Ovary (tissue), 9 donors: Measurements from ENCODE around the gene CADM2. TPM values are rescaled to one million over a fixed set of nuclear protein-coding genes. Genes with fewer than 3 reads are reported as not detected.
A peak's percentile ranks its signal among the peaks of the same experiment; 100 is the strongest.

Experiments
- DNase-seq, 5 donors: peaks; one replicate each; pipeline ENCODE4 v3.0.0-alpha.2; 2019 to 2020
- H3K27ac ChIP-seq, 2 donors: fragments of 200-600 bp; one replicate each; pipeline versions ENCODE4 v1.5.1 to v1.8.0; 2019 to 2022
- H3K27me3 ChIP-seq: fragments of 200-600 bp; one replicate; pipeline ENCODE4 v1.8.0; 2022
- H3K36me3 ChIP-seq: fragments of 200-600 bp; sonication (generic); one replicate; pipeline ENCODE4 v1.5.1; 2019
- H3K4me1 ChIP-seq: one replicate; pipeline ENCODE4 v1.8.1; 2013; ENCODE audit warnings: mild to moderate bottlenecking, moderate library complexity; ENCODE audit not compliant: insufficient read depth
- H3K4me3 ChIP-seq: fragments of 200-600 bp; sonication (generic); one replicate; pipeline ENCODE4 v1.5.1; 2017
- H3K9me3 ChIP-seq, 2 donors: fragments of 200-600 bp in 1 of 2; sonication (generic) in 1 of 2; one replicate each; pipeline versions ENCODE4 v1.5.1 to v1.8.1; 2013 to 2019; ENCODE audit warnings: mild to moderate bottlenecking in 1 of 2, moderate library complexity in 1 of 2
- CTCF ChIP-seq, 3 donors: fragments of 450-650 bp in 2 of 3; fragments of 200-600 bp in 1 of 3; IDR thresholded peaks; one replicate each; pipeline versions ENCODE4 v1.5.1 to v1.8.0; 2016 to 2022; ENCODE audit warnings: antibody characterized with exemption in 3 of 3, mild to moderate bottlenecking in 1 of 3
- EP300 ChIP-seq: sonication (generic); formaldehyde crosslinking; IDR thresholded peaks from one replicate; pipeline ENCODE4 v1.6.1; 2017; ENCODE audit warnings: antibody characterized with exemption
- POLR2A ChIP-seq: fragments of 450-650 bp; IDR thresholded peaks from one replicate; pipeline ENCODE4 v1.6.1; 2017; ENCODE audit warnings: antibody characterized with exemption, mild to moderate bottlenecking, moderate library complexity
- WGBS, 3 donors: extraction: QIAGEN DNeasy Blood & Tissue Kit in 1 of 3; methylation state at CpG; one replicate each; pipeline versions ENCODE4 v1.1.5 to v1.1.7; 2013 to 2017; 5-methylcytosine and 5-hydroxymethylcytosine counted together
- intact Hi-C, 4 donors: fragments of 100-400 bp; cut with DNase I; formaldehyde crosslinking; loops; one replicate each; pipeline versions ENCODE4 v1.11.0 to v1.15.1; 2022 to 2023
- polyA plus RNA-seq, 2 donors: library from polyadenylated mRNA; stranded (reverse); fragments of 200-250 nt in 1 of 2; fragments of 350-450 nt in 1 of 2; fragmentation: Illumina TruSeq in 1 of 2; extraction: RNeasy Lipid Tissue Mini Kit (QIAGEN cat#74804) in 1 of 2; gene quantifications; one replicate each; pipeline ENCODE4 v1.2.3, GENCODE V29; 2013 to 2014
- total RNA-seq, 7 donors: library from RNA; depleted of rRNA in 2 of 7; stranded (reverse); fragments of >200 nt in 2 of 7; fragmentation: NEBNext Ultra II Directional in 3 of 7; extraction: Animal tissue kit (Norgen Biotek cat#: 25700) in 3 of 7; gene quantifications; one replicate each; pipeline versions ENCODE4 v1.1.0 to v1.2.4, GENCODE V29; 2016 to 2023
- donor health status: DM: no; HTN: no; CAD: no; lungs with moderate emphysema.
- donor health status: DM: no; HTN: no; CAD: no.
- donor health status: Bipolar disorder and iron deficiency.
- donor health status: DM: yes; HTN: yes; CAD: no.
- donor health status: DM: no; HTN: no; CAD: no.
- donor health status: DM: yes; HTN: yes; CAD: no.

The CADM2 gene
- total and polyA plus RNA-seq, 9 donors = 0.20 to 1.9 (median 0.69) TPM

- intact Hi-C loops = no loop called here
- Histone ChIP-seq H3K4me3 (no peak overlapping the region), H3K9me3 (no peaks in the 10 kb centered on the region), H3K27ac (no peak overlapping the region), H3K4me1 (no peaks in the 10 kb centered on the region), H3K27me3 (no peaks in the 10 kb centered on the region), H3K36me3 (no peaks in the 10 kb centered on the region)
- WGBS, 3 donors = 59 to 68% (median 65%) methylated on average over 3 of the region's 3 CpGs
- no peak for DNase-seq
- no peak for TF ChIP-seq CTCF (IDR thresholded peaks at IDR 0.05)
- no peak for TF ChIP-seq EP300
- no peak for TF ChIP-seq POLR2A
Measured at GRCh38 chr3:85342915-85343314, 384.1 kb downstream of the CADM2 start.

- H3K36me3 ChIP-seq = no peaks in the 10 kb centered on the region
- no peak overlapping the region for H3K4me3 ChIP-seq
- no peak overlapping the region for H3K27ac ChIP-seq
- no peak for TF ChIP-seq EP300
- TF ChIP-seq CTCF (IDR thresholded peaks at IDR 0.05) = no peak
- TF ChIP-seq POLR2A = no peak
- intact Hi-C loops = no loop called here
- H3K4me1 ChIP-seq = no peaks in the 10 kb centered on the region
- DNase-seq = no peak
- no peaks in the 10 kb centered on the region for H3K9me3 ChIP-seq
- H3K27me3 ChIP-seq = no peaks in the 10 kb centered on the region
- 82 to 87% (median 85%) methylated on average over 4 of the region's 4 CpGs for WGBS, 3 donors
Measured at GRCh38 chr3:85355572-85355971, 396.8 kb downstream of the CADM2 start.

- intact Hi-C loops = no loop called here
- DNase-seq = peak in 1 of 5 donors; percentile 16
Measured at GRCh38 chr3:85360742-85361387, 402.1 kb downstream of the CADM2 start.

GRCh38 chr3:85364296-85364909, 405.6 kb downstream of the CADM2 start:
- H3K27ac ChIP-seq = no peak overlapping the region
- no peak for DNase-seq
- intact Hi-C loops = no loop called here
- no peaks in the 10 kb centered on the region for H3K36me3 ChIP-seq
- TF ChIP-seq EP300 (no peak), POLR2A (no peak), CTCF (IDR thresholded peaks at IDR 0.05) (no peak)
- H3K4me1 ChIP-seq = no peaks in the 10 kb centered on the region
- H3K27me3 ChIP-seq = no peaks in the 10 kb centered on the region
- 71 to 81% (median 79%) methylated on average over 5 of the region's 5 CpGs for WGBS, 3 donors
- H3K9me3 ChIP-seq = no peaks in the 10 kb centered on the region
- H3K4me3 ChIP-seq = no peak overlapping the region

More at GRCh38 chr3:85360742-85361387, 402.1 kb downstream of the CADM2 start:
- Histone ChIP-seq H3K4me3 (no peak overlapping the region), H3K9me3 (no peaks in the 10 kb centered on the region), H3K36me3 (no peaks in the 10 kb centered on the region), H3K4me1 (no peaks in the 10 kb centered on the region), H3K27me3 (no peaks in the 10 kb centered on the region), H3K27ac (no peak overlapping the region)
- WGBS, 3 donors = 43 to 50% (median 47%) methylated on average over 6 of the region's 6 CpGs
- TF ChIP-seq EP300 (no peak), CTCF (IDR thresholded peaks at IDR 0.05) (no peak), POLR2A (no peak)
